Measurements from ENCODE around the gene EXOC8.

EXOC8 gene, protein sequence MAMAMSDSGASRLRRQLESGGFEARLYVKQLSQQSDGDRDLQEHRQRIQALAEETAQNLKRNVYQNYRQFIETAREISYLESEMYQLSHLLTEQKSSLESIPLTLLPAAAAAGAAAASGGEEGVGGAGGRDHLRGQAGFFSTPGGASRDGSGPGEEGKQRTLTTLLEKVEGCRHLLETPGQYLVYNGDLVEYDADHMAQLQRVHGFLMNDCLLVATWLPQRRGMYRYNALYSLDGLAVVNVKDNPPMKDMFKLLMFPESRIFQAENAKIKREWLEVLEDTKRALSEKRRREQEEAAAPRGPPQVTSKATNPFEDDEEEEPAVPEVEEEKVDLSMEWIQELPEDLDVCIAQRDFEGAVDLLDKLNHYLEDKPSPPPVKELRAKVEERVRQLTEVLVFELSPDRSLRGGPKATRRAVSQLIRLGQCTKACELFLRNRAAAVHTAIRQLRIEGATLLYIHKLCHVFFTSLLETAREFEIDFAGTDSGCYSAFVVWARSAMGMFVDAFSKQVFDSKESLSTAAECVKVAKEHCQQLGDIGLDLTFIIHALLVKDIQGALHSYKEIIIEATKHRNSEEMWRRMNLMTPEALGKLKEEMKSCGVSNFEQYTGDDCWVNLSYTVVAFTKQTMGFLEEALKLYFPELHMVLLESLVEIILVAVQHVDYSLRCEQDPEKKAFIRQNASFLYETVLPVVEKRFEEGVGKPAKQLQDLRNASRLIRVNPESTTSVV

DNA sequence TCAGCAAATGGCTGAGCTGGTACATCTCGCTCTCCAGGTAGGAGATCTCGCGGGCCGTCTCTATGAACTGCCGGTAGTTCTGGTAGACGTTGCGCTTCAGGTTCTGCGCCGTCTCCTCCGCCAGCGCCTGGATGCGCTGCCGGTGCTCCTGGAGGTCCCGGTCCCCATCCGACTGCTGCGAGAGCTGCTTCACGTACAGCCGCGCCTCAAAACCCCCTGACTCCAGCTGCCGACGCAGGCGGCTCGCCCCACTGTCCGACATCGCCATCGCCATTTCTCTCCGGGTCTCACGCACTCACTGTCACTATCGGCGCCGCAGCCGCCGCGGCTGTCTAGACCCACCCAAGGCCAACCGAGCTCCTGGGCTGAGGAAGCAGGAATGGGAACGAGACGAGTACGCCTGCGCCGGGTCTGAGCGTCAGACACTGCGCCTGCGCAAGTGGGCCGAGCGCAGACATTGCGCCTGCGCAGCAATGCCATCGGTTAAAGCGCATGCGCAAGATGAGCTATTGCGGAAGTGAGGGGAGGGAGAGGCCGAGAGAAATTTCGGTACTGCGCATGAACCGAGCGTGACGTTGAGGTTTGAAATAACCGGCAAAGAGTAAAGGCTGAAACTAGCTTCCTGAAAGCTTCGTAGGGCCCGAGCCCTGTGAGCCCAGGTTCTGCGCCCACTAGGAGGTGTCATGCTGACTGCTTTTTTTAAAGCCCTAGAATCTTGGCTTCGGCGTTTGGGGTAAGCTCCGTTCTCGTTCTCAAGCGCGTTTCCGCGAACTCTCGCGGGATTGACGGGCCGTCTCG lies at the start of gene EXOC8:
Gene EXOC8, minus strand, starts transcription at position 381 of the 798 bp plus-strand sequence. Its CDS starts 107 bp downstream, at position 274.
- DNase-seq (ENCODE audit: low read depth, low spot score) = peak; percentile 69
- H3K27ac ChIP-seq = peak within 1 kb of the TSS; percentile 94

DNA sequence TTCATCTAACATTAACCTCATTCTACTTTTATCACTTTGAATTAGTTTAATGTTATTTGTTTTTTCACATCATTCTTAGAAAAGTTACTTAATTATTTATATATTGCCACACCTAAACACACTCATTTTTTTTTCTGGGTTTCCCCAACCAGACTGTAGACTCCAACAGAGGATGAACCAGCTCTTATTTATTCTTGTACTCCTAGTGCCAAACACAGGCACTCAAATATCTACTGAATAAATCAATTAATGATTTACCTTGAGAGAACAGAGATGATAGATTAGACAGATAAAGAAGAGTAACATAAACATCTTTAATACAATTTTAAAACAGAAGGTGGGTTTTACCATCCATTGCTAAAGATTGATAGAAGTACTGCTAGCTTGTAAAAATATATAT lies 48.8 kb upstream of the EXOC8 start:
- H3K27ac ChIP-seq = no peak overlapping the region
- DNase-seq (ENCODE audit: low read depth, low spot score) = no peak

DNA sequence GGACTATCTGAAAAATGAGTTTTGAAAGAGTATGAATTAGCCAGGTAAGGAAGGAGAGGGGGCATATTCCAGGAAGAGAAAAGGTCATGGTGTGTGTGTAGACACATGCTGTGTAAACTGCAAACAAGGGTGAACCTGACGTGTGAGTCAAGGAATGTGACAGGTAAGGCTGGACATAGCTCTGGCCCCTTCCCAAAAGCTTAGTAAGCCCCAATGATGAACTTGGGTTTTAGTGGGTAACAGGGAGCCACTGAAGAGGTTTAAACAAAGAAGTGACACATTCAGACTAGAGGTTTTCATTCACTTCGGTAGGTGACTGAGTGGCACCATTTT lies 47.7 kb upstream of the EXOC8 start:
- H3K27ac ChIP-seq = peak overlapping the region; percentile 14
- peak; percentile 69 for DNase-seq (ENCODE audit: low read depth, low spot score)

DNA sequence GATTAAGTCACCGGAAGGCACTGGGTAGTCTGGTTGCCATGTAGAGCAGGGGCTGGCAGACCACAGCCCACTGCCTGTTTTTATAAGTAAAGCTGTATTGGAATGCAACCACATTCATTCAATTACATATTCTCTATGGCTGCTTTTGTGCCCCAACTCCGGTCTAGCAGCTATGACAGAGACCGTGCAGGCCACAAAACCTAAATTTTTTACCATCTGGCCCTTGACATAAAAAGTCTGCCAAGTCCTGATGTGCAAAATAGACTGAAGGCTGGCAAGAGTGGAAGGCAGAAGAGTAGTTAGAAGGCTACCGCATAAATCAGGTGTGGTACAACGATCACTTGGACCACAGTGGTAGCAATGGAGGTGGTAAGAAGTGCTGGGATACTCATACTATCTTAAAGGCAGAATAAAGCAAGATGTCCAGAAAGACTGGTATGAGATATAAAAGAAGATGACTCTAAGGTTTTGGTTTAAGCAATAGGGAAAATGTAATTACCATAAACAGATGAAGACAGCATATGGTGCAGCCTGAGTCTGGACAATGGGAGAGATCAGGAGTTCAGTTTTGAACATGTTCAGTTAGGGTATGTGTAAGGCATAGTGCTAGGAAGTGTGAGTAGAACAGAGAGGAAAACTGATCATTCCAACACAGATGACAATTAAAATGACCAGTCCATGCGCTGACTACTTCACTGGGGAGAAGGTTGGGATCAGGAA lies 47.2 kb upstream of the EXOC8 start:
- peak overlapping the region; percentile 14 for H3K27ac ChIP-seq
- no peak for DNase-seq (ENCODE audit: low read depth, low spot score)

DNA sequence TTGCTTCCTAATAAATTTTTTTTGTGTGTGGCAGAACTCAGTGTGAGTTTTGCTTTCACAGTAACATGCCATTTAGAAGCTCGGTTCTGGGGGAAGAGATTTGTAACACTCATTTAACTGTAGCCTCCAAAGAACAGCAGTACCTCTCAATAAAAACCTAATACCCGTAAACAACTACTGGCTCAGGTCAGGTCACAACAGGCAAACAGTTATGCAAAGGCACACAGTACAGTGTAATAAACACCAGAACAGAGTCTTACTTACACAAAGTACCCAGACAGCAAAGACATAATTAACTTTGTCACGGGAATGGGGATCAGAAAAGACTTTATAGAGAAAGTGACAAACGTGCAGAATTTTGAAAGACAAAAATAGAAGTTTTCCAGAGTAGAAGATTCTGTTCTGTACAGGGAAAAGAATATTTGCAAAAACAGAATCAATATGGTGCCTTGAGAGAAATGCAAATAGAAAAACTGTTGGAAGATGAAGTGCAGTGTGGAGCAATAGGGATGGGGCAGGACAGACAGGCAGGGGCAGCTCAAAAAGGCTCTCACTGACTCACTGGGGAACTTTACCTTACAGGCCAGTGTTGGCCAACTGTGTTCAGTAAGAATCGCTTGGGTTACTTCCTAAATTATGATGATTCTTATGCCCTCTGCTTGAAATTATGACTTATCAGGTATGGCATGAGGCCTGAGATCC lies 45.7 kb upstream of the EXOC8 start:
- peak overlapping the region; percentile 30 for H3K27ac ChIP-seq
- no peak for DNase-seq (ENCODE audit: low read depth, low spot score)

DNA sequence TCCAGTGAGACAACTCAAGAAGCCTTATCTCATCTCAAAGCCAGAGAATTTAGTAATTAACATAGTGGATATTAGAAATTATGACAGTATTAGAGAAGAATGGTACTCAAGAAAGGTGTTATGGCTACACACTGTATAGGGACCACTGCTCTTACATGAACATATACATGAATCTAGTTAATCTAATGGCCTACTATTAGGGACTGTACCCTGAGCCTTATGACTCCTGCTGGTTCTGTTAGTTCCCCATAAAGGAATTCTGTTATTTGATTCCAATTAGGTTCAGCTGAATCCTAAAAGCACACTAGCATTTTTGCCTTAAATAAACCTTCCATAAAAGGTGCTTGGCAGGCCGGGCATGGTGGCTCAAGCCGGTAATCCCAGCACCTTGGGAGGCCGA lies 44.8 kb upstream of the EXOC8 start:
- H3K27ac ChIP-seq = no peak overlapping the region
- DNase-seq (ENCODE audit: low read depth, low spot score) = no peak

DNA sequence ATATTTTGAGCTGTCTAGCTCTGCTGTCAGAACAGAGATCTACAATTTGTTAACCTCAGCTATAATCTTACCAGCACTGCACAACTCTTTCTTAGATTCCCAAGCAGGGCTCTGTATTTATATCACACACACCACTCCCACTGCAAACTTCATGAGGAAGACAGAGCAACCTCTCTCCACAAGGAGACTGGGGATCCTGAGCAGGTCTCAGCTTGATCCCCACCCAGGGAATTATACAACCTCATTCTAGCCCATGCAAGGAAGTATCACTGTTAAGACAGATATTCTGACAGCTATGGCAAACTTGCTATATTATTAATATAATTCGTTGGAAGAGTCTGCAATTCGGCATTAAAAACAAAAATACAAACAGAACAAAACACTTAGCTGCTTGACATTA lies 44.1 kb upstream of the EXOC8 start:
- H3K27ac ChIP-seq = no peak overlapping the region
- DNase-seq (ENCODE audit: low read depth, low spot score) = no peak

DNA sequence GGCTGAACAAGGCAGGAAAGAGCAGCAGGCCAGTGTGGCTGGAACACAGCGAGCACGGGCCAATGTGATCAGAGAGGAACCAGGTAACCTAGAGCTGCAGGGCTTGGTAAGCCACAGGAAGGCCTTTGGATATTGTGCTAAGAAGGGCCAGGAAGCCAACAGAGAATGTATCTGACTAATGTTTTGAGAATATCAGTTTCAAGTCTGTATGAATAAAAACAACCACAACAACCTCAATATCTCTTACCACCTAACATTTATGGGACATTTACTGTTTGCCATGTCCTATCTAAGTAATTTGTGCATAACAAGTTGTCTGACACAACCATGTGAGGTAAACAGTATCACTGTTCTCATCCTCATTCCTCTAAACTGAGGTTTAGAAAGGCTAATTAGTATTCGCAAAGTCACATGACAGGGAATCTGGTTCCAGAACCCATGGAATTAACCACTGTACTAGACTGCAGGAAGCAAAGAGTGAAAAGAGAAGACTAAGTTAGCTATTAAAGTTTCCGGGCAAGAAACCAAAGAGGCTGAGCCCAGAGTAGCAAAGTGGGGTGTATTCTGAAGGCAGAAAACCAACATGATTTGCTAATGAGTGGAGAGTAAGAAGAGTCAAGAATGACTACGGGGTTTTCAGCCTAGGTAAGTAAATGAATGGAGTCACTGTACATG lies 39.4 kb upstream of the EXOC8 start:
- H3K27ac ChIP-seq = no peak overlapping the region
- DNase-seq (ENCODE audit: low read depth, low spot score) = no peak

DNA sequence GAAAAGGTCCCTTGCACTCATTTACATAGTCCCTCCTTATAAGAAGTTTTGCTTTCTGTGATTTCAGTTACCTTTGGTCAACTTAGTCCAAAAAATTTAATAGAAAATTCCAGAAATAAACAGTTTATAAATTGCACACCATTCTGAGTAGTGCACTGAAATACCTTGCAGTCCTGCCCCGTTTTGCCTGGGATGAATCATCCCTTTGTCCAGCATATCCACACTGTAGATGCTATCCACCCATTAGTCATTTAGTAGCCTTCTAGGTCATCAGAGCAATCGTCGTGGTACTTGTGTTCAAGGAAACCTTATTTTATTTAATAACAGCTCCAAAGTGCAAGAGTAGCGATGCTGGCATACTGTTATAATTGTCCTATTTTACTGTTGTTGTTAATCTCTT lies 38.4 kb upstream of the EXOC8 start:
- DNase-seq (ENCODE audit: low read depth, low spot score) = no peak
- no peak overlapping the region for H3K27ac ChIP-seq

DNA sequence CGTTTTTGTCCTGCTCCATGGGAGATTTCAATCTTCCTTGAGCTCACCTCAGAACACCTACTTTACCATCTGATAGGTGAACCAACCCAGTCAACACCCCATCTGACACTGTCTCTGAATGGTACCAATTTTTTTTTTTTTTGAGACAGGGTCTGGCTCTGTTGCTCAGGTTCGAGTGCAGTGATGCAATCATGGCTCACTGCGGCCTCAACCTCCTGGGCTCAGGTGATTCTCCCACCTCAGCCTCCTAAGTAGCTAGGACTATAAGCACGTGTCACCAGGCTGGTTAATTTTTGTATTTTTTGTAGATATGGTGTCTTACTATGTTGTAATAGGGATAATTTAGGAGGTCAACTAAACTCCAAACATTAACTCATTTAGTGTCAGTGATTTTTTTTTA lies 36.7 kb upstream of the EXOC8 start:
- H3K27ac ChIP-seq = no peak overlapping the region
- DNase-seq (ENCODE audit: low read depth, low spot score) = no peak

DNA sequence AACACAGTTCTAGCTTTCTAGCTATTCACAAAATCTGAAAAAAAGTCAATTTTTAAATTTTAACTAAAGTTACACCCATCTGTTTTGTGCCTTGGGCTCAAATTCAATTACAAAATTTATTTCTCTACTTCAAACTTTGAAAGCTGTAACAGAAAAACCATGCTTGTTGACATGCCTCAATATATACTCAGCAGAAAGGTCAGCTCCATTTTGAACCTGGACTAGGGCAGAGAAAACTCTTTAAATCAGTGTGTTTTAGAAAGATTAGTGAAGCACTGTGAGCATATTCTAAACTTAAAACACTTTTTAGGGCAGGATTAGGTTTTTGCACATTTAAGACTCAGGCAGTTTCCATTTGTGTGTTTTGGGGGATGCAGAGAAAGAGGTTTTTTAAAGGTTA lies 34.8 kb upstream of the EXOC8 start:
- H3K27ac ChIP-seq = no peak overlapping the region
- DNase-seq (ENCODE audit: low read depth, low spot score) = no peak

DNA sequence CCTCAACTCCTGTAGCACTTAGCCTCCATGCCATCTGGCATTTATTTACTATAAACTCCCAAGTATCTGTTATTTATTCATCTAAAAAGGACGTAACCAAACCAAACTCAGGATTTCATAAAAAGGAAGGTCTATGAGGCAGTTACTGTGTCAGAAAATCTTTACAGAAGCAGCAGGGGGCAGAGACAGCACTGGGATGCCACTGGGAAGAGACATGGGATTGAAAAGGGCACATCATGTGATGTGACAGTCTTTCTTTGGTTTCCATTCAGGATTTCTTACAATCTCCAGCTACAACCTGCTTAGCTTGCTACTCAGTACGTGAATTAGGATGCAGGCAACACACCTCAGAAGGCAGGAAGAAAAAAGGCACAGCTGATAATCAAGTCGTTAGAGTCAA lies 31.6 kb upstream of the EXOC8 start:
- no peak for DNase-seq (ENCODE audit: low read depth, low spot score)
- H3K27ac ChIP-seq = no peak overlapping the region

DNA sequence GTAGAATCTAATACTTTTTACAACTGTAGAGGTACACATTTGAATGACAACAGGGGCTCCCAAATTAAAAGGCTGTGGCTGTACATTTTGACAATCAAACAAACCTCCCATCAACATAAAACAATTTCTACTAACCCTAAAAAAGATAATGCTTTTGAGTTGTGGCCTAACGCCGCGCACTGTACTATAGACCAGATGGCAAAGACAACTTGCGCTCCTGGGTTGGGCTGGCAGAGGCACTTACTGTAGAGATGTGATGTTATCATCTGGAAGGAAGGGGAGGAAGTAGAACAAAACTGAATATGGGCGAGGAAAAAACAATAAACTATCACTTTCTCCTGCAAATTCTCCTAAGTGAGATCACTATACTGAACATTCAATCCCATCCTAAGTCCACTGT lies 26.5 kb upstream of the EXOC8 start:
- no peak for DNase-seq (ENCODE audit: low read depth, low spot score)

DNA sequence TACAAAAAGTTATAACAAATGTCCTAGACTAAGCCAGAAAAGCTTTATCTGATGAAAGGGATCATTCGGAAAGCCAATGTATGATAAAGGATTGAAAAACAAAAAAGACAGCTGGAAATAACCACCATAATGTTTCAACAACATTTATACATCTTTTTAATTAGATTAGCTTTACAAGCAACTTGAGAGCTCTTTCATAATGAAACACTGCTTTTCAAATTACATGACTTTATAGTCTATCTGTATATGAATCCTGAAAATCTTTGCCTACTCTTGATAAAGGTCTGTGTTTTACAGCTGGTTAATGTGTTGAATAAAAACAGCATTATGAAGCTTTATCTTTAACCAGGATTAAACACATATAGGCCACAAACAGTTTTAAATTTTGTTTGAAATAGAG lies 26.0 kb upstream of the EXOC8 start:
- H3K27ac ChIP-seq = no peak overlapping the region
- no peak for DNase-seq (ENCODE audit: low read depth, low spot score)

More for the DNA sequence above, 26.5 kb upstream of the EXOC8 start:
- H3K27ac ChIP-seq = no peak overlapping the region

DNA sequence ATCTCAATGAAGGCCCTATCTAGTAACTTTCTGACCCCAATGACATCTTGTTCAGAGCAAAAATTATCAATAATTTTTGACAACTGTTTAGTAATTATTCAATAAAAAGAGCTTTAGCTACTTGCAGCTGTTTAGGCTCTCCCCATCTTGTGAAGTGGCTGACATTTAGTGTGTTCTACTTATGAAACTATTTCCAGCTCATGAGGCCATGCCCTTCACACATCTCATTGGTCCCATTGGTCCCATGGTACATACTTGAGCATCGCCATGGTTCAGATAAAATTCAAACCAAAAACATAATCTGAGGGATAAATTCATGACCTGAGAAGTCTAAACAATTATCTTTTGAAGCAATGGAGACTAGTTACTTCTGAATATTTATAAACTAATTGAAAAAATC lies 24.7 kb upstream of the EXOC8 start:
- H3K27ac ChIP-seq = no peak overlapping the region
- no peak for DNase-seq (ENCODE audit: low read depth, low spot score)

DNA sequence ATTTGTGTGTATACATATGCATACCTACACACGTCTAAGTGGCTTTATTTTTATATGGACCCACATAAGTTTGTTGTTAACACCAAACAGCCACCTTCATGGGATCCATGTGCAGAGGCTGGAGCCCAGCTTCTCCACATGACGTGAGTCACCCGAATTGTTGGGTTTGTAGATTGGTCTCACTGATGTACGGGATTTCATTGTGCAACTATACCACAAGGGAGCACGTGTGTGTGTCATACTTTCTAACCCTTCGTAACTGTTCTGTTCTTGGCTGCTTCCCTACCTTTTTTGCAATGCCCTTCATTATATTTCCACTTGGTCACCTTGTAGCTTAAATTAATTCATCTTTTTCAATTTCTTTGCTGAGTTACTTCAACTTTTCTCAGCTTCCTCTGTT lies 21.5 kb upstream of the EXOC8 start:
- no peak for DNase-seq (ENCODE audit: low read depth, low spot score)
- no peak overlapping the region for H3K27ac ChIP-seq

DNA sequence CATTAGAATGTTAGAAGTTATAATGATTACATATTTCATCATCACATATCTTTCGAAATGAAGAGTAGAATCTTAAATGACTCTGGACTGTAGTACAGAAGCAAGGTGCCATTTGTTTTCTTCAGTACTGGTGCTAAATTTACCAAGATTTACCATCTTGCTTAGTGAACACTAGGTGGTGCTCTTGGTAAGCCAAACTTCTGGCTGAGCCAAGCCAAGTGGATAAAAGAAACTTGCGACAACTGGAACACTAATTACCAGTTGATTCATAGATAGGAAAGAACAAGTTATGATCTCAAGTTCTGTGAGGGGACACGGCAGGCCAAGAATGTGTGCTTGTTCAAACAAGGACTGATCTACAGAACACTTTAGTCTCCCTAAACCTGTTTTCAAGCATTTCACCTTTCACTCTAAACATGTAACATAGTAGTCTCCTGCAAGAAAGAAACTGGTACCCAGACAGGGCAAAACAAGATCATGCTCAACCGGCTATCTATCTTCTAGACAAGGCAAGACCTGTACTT lies 20.2 kb upstream of the EXOC8 start:
- H3K27ac ChIP-seq = peak overlapping the region; percentile 10
- no peak for DNase-seq (ENCODE audit: low read depth, low spot score)

DNA sequence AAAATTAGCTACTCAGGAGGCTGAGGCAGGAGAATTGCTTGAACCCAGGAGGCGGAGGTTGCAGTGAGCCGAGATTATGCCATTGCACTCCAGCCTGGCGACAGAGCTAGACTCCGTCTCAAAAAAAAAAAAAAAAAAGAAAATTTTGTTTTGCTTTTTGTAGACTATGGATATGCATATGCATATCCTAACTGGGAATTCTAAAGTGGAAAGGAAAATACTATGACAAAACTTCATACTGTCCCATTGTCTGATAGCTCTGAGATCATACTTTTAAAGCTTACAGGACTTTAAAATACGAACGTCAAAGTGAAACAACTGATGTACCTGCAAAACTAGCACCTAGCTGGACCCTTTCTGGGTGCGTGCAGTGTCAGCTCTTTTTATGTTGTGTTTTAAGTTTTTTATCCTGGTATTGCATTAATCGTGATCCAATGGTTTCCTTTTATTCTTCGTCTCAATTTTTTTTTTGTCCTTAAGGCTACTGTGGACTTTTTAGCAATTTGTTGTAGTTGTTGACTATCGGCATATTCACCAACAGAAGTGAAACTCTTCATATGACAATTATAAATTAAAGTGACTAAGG lies 19.6 kb upstream of the EXOC8 start:
- DNase-seq (ENCODE audit: low read depth, low spot score) = no peak

DNA sequence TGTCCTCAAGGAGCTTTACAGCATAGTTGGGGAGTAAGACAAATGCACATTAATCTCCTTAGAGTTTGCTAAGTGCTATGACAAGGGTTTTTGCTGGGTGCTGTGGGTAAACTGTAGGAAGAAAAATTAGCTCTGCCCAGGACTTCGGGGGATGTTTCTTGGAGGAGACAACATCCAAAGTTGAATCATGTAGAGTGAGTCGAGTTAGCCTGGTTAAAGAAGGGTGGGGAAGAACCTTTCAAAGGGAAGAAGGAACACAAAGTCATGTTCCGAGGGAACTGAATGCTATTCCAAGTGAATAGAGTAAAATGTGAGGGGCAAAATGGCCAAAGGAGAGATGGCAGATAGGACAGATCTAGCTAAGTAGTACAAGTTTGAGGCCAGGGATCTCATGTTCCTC lies 17.5 kb upstream of the EXOC8 start:
- DNase-seq (ENCODE audit: low read depth, low spot score) = no peak
- no peak overlapping the region for H3K27ac ChIP-seq

More for the DNA sequence above, 19.6 kb upstream of the EXOC8 start:
- no peak overlapping the region for H3K27ac ChIP-seq

Data from epithelial cell of prostate (primary cell).